ENCODE measurements around the gene RPEL1. TPM values are rescaled to one million over a fixed set of nuclear protein-coding genes. Genes with fewer than 3 reads are reported as not detected.

Gene RPEL1
- total RNA-seq, 1 experiment from 2014 or later = 0.10 TPM

DNA sequence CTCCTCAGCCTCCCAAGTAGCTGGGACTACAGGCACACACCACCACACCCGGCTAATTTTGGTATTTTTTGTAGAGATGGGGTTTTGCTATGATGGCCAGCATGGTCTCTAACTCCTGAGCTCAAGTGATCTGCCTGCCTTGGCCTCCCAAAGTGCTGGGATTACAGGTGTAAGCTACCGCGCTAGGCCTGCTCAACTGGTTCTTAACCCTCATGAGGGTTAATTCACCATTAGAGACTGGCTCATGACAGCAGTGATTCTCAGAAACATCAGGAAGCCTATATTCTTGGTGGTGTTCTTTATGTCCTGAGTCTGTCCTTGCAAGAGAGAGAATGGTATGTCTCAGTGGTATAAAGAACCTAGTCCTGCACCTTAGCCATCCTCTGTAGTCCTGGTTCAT lies 42.2 kb upstream of the RPEL1 start:
- CTCF ChIA-PET = no interaction called here

More for the DNA sequence above, 42.2 kb upstream of the RPEL1 start:
- ChIA-PET POLR2A (interaction anchor here (1.4 kb wide), 1 partner anchor 11 kb away, joined by 4 read pairs; the partner anchor contains the start of gene NT5C2), RAD21 (ENCODE audit: low non-redundant PET in 1 of 2, low total read pairs in 2 of 2, uncharacterized antibody in 2 of 2, unreplicated experiment in 2 of 2) (no interaction called here)
- Histone ChIP-seq H2AFZ (ENCODE audit: low read depth, low read length, poor library complexity, severe bottlenecking) (no peak overlapping the region), H3K4me1 (ENCODE audit: control insufficient read depth in 1 of 2, insufficient read depth in 2 of 2, low read length in 2 of 2) (peaks cover 3 to 5% of the 10 kb centered on the region in 2 experiments; a peak in 2 of 4 replicates), H3K27me3 (ENCODE audit: insufficient read depth, low read length) (no peaks in the 10 kb centered on the region), H3K79me2 (ENCODE audit: insufficient read depth, low read length) (no peaks in the 10 kb centered on the region), H3K9me2 (ENCODE audit: insufficient read depth) (no peaks in the 10 kb centered on the region), H4K20me1 (ENCODE audit: insufficient read depth) (no peaks in the 10 kb centered on the region), H3K4me2 (ENCODE audit: low read length) (no peak overlapping the region), H3K9ac (ENCODE audit: low read length) (no peak overlapping the region), H3K36me3 (ENCODE audit: control insufficient read depth in 1 of 2, insufficient read depth in 2 of 2, low read length in 2 of 2) (no peaks in the 10 kb centered on the region), H3K4me3 (replicated peaks in 1 of 2; ENCODE audit: low read depth in 1 of 2, low read length in 2 of 2) (no peak overlapping the region), H3K27ac (ENCODE audit: low read depth, low read length) (no peak overlapping the region), H3K9me3 (ENCODE audit: control insufficient read depth in 1 of 2, insufficient read depth in 1 of 2, low read depth in 1 of 2, low read length in 2 of 2) (no peaks in the 10 kb centered on the region)
- BruUV-seq (replicated peaks) = no TSS peak
- TF ChIP-seq, protein P1, sequence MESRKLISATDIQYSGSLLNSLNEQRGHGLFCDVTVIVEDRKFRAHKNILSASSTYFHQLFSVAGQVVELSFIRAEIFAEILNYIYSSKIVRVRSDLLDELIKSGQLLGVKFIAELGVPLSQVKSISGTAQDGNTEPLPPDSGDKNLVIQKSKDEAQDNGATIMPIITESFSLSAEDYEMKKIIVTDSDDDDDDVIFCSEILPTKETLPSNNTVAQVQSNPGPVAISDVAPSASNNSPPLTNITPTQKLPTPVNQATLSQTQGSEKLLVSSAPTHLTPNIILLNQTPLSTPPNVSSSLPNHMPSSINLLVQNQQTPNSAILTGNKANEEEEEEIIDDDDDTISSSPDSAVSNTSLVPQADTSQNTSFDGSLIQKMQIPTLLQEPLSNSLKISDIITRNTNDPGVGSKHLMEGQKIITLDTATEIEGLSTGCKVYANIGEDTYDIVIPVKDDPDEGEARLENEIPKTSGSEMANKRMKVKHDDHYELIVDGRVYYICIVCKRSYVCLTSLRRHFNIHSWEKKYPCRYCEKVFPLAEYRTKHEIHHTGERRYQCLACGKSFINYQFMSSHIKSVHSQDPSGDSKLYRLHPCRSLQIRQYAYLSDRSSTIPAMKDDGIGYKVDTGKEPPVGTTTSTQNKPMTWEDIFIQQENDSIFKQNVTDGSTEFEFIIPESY (IDR thresholded peaks at IDR 0.05; ENCODE audit: extremely low read depth, insufficient replicate concordance, low read length) = no peak
- TF ChIP-seq, protein P2, sequence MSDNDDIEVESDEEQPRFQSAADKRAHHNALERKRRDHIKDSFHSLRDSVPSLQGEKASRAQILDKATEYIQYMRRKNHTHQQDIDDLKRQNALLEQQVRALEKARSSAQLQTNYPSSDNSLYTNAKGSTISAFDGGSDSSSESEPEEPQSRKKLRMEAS (IDR thresholded peaks at IDR 0.05) = no peak
- no peak for TF ChIP-seq SP1 (IDR thresholded peaks at IDR 0.05; ENCODE audit: low read depth)
- no peak for TF ChIP-seq POLR2A (IDR thresholded peaks at IDR 0.05; ENCODE audit: borderline replicate concordance, extremely low read depth, insufficient read depth, insufficient read length)
- no peak for TF ChIP-seq EZH2 (IDR thresholded peaks at IDR 0.05)
- no peak for TF ChIP-seq TCF7L2 (IDR thresholded peaks at IDR 0.05; ENCODE audit: borderline replicate concordance, extremely low read depth, insufficient read depth, insufficient read length)
- TF ChIP-seq, protein P3, sequence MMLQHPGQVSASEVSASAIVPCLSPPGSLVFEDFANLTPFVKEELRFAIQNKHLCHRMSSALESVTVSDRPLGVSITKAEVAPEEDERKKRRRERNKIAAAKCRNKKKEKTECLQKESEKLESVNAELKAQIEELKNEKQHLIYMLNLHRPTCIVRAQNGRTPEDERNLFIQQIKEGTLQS (IDR thresholded peaks at IDR 0.05) = no peak
- no peak for TF ChIP-seq YY1 (IDR thresholded peaks at IDR 0.05; ENCODE audit: extremely low read depth, insufficient replicate concordance, low read depth, low read length)
- TF ChIP-seq, protein P4, sequence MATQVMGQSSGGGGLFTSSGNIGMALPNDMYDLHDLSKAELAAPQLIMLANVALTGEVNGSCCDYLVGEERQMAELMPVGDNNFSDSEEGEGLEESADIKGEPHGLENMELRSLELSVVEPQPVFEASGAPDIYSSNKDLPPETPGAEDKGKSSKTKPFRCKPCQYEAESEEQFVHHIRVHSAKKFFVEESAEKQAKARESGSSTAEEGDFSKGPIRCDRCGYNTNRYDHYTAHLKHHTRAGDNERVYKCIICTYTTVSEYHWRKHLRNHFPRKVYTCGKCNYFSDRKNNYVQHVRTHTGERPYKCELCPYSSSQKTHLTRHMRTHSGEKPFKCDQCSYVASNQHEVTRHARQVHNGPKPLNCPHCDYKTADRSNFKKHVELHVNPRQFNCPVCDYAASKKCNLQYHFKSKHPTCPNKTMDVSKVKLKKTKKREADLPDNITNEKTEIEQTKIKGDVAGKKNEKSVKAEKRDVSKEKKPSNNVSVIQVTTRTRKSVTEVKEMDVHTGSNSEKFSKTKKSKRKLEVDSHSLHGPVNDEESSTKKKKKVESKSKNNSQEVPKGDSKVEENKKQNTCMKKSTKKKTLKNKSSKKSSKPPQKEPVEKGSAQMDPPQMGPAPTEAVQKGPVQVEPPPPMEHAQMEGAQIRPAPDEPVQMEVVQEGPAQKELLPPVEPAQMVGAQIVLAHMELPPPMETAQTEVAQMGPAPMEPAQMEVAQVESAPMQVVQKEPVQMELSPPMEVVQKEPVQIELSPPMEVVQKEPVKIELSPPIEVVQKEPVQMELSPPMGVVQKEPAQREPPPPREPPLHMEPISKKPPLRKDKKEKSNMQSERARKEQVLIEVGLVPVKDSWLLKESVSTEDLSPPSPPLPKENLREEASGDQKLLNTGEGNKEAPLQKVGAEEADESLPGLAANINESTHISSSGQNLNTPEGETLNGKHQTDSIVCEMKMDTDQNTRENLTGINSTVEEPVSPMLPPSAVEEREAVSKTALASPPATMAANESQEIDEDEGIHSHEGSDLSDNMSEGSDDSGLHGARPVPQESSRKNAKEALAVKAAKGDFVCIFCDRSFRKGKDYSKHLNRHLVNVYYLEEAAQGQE (IDR thresholded peaks at IDR 0.05; ENCODE audit: low read depth) = no peak
- no peak for TF ChIP-seq ZFX (IDR thresholded peaks at IDR 0.05)
- no peak for TF ChIP-seq FOSL1 (IDR thresholded peaks at IDR 0.05; ENCODE audit: low read depth)
- TF ChIP-seq RAD21 (IDR thresholded peaks at IDR 0.05; ENCODE audit: low read depth) = no peak
- no peak for TF ChIP-seq EZH2phosphoT487 (IDR thresholded peaks at IDR 0.05; ENCODE audit: borderline replicate concordance)
- intact Hi-C loops (cut with micrococcal nuclease) = no loop called here
- DNase-seq (ENCODE audit: low read depth, low spot score) (no peak), ATAC-seq (no peak)

All from HCT116 (cell line).